SK-MEL-5 (cell line): ENCODE measurements around the gene NDUFV1. TPM values are rescaled to one million over a fixed set of nuclear protein-coding genes. Genes with fewer than 3 reads are reported as not detected.

ENCODE experiments used
- DNase-seq: peaks from one replicate; pipeline ENCODE4 v3.0.0-alpha.2; 2016; ENCODE audit warnings: low read depth, low spot score
- in situ Hi-C: cut with HindIII; loops from 2 replicates; pipeline ENCODE4 v1.10.0; 2016; ENCODE audit warnings: low sequenced_read_pairs, high pct_unique_total_duplicates, low pct_unique_long_range_greater_than_20kb
- total RNA-seq: library from RNA; depleted of rRNA; stranded (reverse); fragments of >200 nt; shearing (Covaris generic); gene quantifications from 2 replicates; pipeline ENCODE4 v1.2.3, GENCODE V29; 2014

Gene NDUFV1
- total RNA-seq, 1 experiment from 2014 or later, result 175 TPM

- in situ Hi-C loops, result no loop called here
Measured at GRCh38 chr11:67642173-67643120, 35.7 kb downstream of the NDUFV1 start.

GRCh38 chr11:67644042-67644441 is 37.3 kb downstream of the NDUFV1 start:
- peak; percentile 33 for DNase-seq
- in situ Hi-C loops, result no loop called here

More at GRCh38 chr11:67642173-67643120, 35.7 kb downstream of the NDUFV1 start:
- DNase-seq, result no peak

GRCh38 chr11:67644472-67645418 is 38.0 kb downstream of the NDUFV1 start:
- in situ Hi-C loops, result no loop called here
- DNase-seq, result no peak

- in situ Hi-C loops, result no loop called here
- no peak for DNase-seq
Measured at GRCh38 chr11:67645521-67646461, 39.1 kb downstream of the NDUFV1 start.

- in situ Hi-C loops, result no loop called here
- no peak for DNase-seq
Measured at GRCh38 chr11:67646535-67647336, 40.0 kb downstream of the NDUFV1 start.

- DNase-seq, result no peak
- in situ Hi-C loops, result no loop called here
Measured at GRCh38 chr11:67647471-67647870, 40.7 kb downstream of the NDUFV1 start.

- DNase-seq, result no peak
- in situ Hi-C loops, result no loop called here
Measured at GRCh38 chr11:67648140-67648795, 41.5 kb downstream of the NDUFV1 start.

GRCh38 chr11:67648796-67649613 is 42.3 kb downstream of the NDUFV1 start:
- in situ Hi-C loops, result no loop called here
- DNase-seq, result no peak

GRCh38 chr11:67649634-67650510 is 43.1 kb downstream of the NDUFV1 start:
- in situ Hi-C loops, result no loop called here
- DNase-seq, result no peak

- DNase-seq, result peak; percentile 62
Measured at GRCh38 chr11:67651976-67652781, 45.4 kb downstream of the NDUFV1 start.

GRCh38 chr11:67652965-67653845 is 46.5 kb downstream of the NDUFV1 start:
- in situ Hi-C loops, result no loop called here
- DNase-seq, result no peak

More at GRCh38 chr11:67651976-67652781, 45.4 kb downstream of the NDUFV1 start:
- in situ Hi-C loops, result no loop called here

- in situ Hi-C loops, result no loop called here
- no peak for DNase-seq
Measured at GRCh38 chr11:67654225-67654624, 47.5 kb downstream of the NDUFV1 start.
